ENCODE data around the gene SFI1.
A peak's percentile ranks its signal among the peaks of the same experiment; 100 is the strongest.
"Not testable (repeated sequence)": the region's sequence is repeated elsewhere in the genome, so short reads cannot be mapped to it uniquely, and the experiment has no call there.

The SFI1 gene

GRCh38 chr22:31481129-31481528, 15.2 kb upstream of the SFI1 start:
- Histone ChIP-seq H3K9ac (ENCODE audit: low read length) (no peak overlapping the region), H3K9me3 (ENCODE audit: low read length) (no peaks in the 10 kb centered on the region), H3K27ac (ENCODE audit: low read depth, low read length) (no peak overlapping the region), H3K4me1 (ENCODE audit: insufficient read depth, low read length) (no peaks in the 10 kb centered on the region), H3K36me3 (ENCODE audit: insufficient read depth, low read length) (peaks cover 27% of the 10 kb centered on the region), H3K27me3 (ENCODE audit: control insufficient read depth in 1 of 2, insufficient read depth in 2 of 2, low read length in 2 of 2) (no peaks in the 10 kb centered on the region), H3K4me3 (ENCODE audit: low read depth in 1 of 2, low read length in 2 of 2) (no peak overlapping the region)

GRCh38 chr22:31482470-31482869, 13.9 kb upstream of the SFI1 start:
- not testable (repeated sequence) for H3K27ac ChIP-seq (ENCODE audit: low read depth, low read length)

GRCh38 chr22:31486369-31486768, 10.0 kb upstream of the SFI1 start:
- H3K9me3 ChIP-seq (ENCODE audit: low read length); H3K9ac ChIP-seq (ENCODE audit: low read length); H3K27me3 ChIP-seq (ENCODE audit: control insufficient read depth in 1 of 2, insufficient read depth in 2 of 2, low read length in 2 of 2); H3K27ac ChIP-seq (ENCODE audit: low read depth, low read length); H3K4me3 ChIP-seq (ENCODE audit: low read depth in 1 of 2, low read length in 2 of 2): not testable (repeated sequence)
- peaks cover 18% of the 10 kb centered on the region for H3K4me1 ChIP-seq (ENCODE audit: insufficient read depth, low read length)
- peaks cover 26% of the 10 kb centered on the region for H3K36me3 ChIP-seq (ENCODE audit: insufficient read depth, low read length)

More at GRCh38 chr22:31482470-31482869, 13.9 kb upstream of the SFI1 start:
- H3K4me1 ChIP-seq (ENCODE audit: insufficient read depth, low read length); H3K4me3 ChIP-seq (ENCODE audit: low read depth in 1 of 2, low read length in 2 of 2); H3K9me3 ChIP-seq (ENCODE audit: low read length); H3K9ac ChIP-seq (ENCODE audit: low read length); H3K27me3 ChIP-seq (ENCODE audit: control insufficient read depth in 1 of 2, insufficient read depth in 2 of 2, low read length in 2 of 2): not testable (repeated sequence)
- H3K36me3 ChIP-seq (ENCODE audit: insufficient read depth, low read length): peaks cover 27% of the 10 kb centered on the region

- no peaks in the 10 kb centered on the region for H3K27me3 ChIP-seq (ENCODE audit: control insufficient read depth in 1 of 2, insufficient read depth in 2 of 2, low read length in 2 of 2)
- H3K4me3 ChIP-seq (ENCODE audit: low read depth in 1 of 2, low read length in 2 of 2): no peak overlapping the region
- peaks cover 21% of the 10 kb centered on the region for H3K36me3 ChIP-seq (ENCODE audit: insufficient read depth, low read length)
- no peak overlapping the region for H3K27ac ChIP-seq (ENCODE audit: low read depth, low read length)
- H3K4me1 ChIP-seq (ENCODE audit: insufficient read depth, low read length): peaks cover 18% of the 10 kb centered on the region
- H3K9me3 ChIP-seq (ENCODE audit: low read length): no peaks in the 10 kb centered on the region
- no peak overlapping the region for H3K9ac ChIP-seq (ENCODE audit: low read length)
Observed at GRCh38 chr22:31486951-31487350, 9.4 kb upstream of the SFI1 start.

- H3K27ac ChIP-seq (ENCODE audit: low read depth, low read length): no peak overlapping the region
- H3K36me3 ChIP-seq (ENCODE audit: insufficient read depth, low read length): peaks cover 21% of the 10 kb centered on the region
- H3K27me3 ChIP-seq (ENCODE audit: control insufficient read depth in 1 of 2, insufficient read depth in 2 of 2, low read length in 2 of 2): no peaks in the 10 kb centered on the region
- H3K9me3 ChIP-seq (ENCODE audit: low read length): no peaks in the 10 kb centered on the region
- peaks cover 18% of the 10 kb centered on the region for H3K4me1 ChIP-seq (ENCODE audit: insufficient read depth, low read length)
- peak overlapping the region in 1 of 2 donors; percentile 57 for H3K4me3 ChIP-seq (ENCODE audit: low read depth in 1 of 2, low read length in 2 of 2)
- peak overlapping the region; percentile 26 for H3K9ac ChIP-seq (ENCODE audit: low read length)
Observed at GRCh38 chr22:31488346-31488883, 7.9 kb upstream of the SFI1 start.

GRCh38 chr22:31488988-31489617, 7.2 kb upstream of the SFI1 start:
- Histone ChIP-seq H3K9me3 (ENCODE audit: low read length) (no peaks in the 10 kb centered on the region), H3K27ac (ENCODE audit: low read depth, low read length) (peak overlapping the region; percentile 88), H3K36me3 (ENCODE audit: insufficient read depth, low read length) (peaks cover 18% of the 10 kb centered on the region), H3K27me3 (ENCODE audit: control insufficient read depth in 1 of 2, insufficient read depth in 2 of 2, low read length in 2 of 2) (no peaks in the 10 kb centered on the region), H3K9ac (ENCODE audit: low read length) (peak overlapping the region; percentile 26), H3K4me3 (ENCODE audit: low read depth in 1 of 2, low read length in 2 of 2) (peak overlapping the region; percentile 62 to 79), H3K4me1 (ENCODE audit: insufficient read depth, low read length) (peaks cover 18% of the 10 kb centered on the region)

GRCh38 chr22:31489632-31490495, 6.5 kb upstream of the SFI1 start, which contains the start of gene EIF4ENIF1:
Gene EIF4ENIF1 (minus strand): TSS chr22:31489842. CDS start chr22:31488718, 1,124 bp downstream.
- Histone ChIP-seq H3K9me3 (ENCODE audit: low read length) (no peaks in the 10 kb centered on the region), H3K4me1 (ENCODE audit: insufficient read depth, low read length) (peaks cover 18% of the 10 kb centered on the region), H3K4me3 (ENCODE audit: low read depth in 1 of 2, low read length in 2 of 2) (peak within 1 kb of the TSS; percentile 62 to 79), H3K9ac (ENCODE audit: low read length) (peak within 1 kb of the TSS; percentile 90), H3K36me3 (ENCODE audit: insufficient read depth, low read length) (peaks cover 13% of the 10 kb centered on the region), H3K27ac (ENCODE audit: low read depth, low read length) (peak within 1 kb of the TSS; percentile 88), H3K27me3 (ENCODE audit: control insufficient read depth in 1 of 2, insufficient read depth in 2 of 2, low read length in 2 of 2) (no peaks in the 10 kb centered on the region)

GRCh38 chr22:31490496-31490925, 5.8 kb upstream of the SFI1 start:
- peaks cover 18% of the 10 kb centered on the region for H3K4me1 ChIP-seq (ENCODE audit: insufficient read depth, low read length)
- peak overlapping the region; percentile 90 for H3K9ac ChIP-seq (ENCODE audit: low read length)
- no peaks in the 10 kb centered on the region for H3K27me3 ChIP-seq (ENCODE audit: control insufficient read depth in 1 of 2, insufficient read depth in 2 of 2, low read length in 2 of 2)
- H3K9me3 ChIP-seq (ENCODE audit: low read length): no peaks in the 10 kb centered on the region
- H3K36me3 ChIP-seq (ENCODE audit: insufficient read depth, low read length): peaks cover 7% of the 10 kb centered on the region
- H3K27ac ChIP-seq (ENCODE audit: low read depth, low read length): peak overlapping the region; percentile 88
- peak overlapping the region; percentile 52 to 79 for H3K4me3 ChIP-seq (ENCODE audit: low read depth in 1 of 2, low read length in 2 of 2)

GRCh38 chr22:31491218-31491962, 4.9 kb upstream of the SFI1 start:
- Histone ChIP-seq H3K4me1 (ENCODE audit: insufficient read depth, low read length) (peaks cover 18% of the 10 kb centered on the region), H3K9ac (ENCODE audit: low read length) (peak overlapping the region; percentile 90), H3K4me3 (ENCODE audit: low read depth in 1 of 2, low read length in 2 of 2) (peak overlapping the region in 1 of 2 donors; percentile 79), H3K27me3 (ENCODE audit: control insufficient read depth in 1 of 2, insufficient read depth in 2 of 2, low read length in 2 of 2) (no peaks in the 10 kb centered on the region), H3K36me3 (ENCODE audit: insufficient read depth, low read length) (peaks cover 7% of the 10 kb centered on the region), H3K9me3 (ENCODE audit: low read length) (no peaks in the 10 kb centered on the region), H3K27ac (ENCODE audit: low read depth, low read length) (peak overlapping the region; percentile 88)

- H3K9me3 ChIP-seq (ENCODE audit: low read length): no peaks in the 10 kb centered on the region
- no peaks in the 10 kb centered on the region for H3K27me3 ChIP-seq (ENCODE audit: control insufficient read depth in 1 of 2, insufficient read depth in 2 of 2, low read length in 2 of 2)
- no peak overlapping the region for H3K9ac ChIP-seq (ENCODE audit: low read length)
- H3K4me1 ChIP-seq (ENCODE audit: insufficient read depth, low read length): peaks cover 23% of the 10 kb centered on the region
- H3K36me3 ChIP-seq (ENCODE audit: insufficient read depth, low read length): peaks cover 7% of the 10 kb centered on the region
- H3K27ac ChIP-seq (ENCODE audit: low read depth, low read length): no peak overlapping the region
- H3K4me3 ChIP-seq (ENCODE audit: low read depth in 1 of 2, low read length in 2 of 2): no peak overlapping the region
Observed at GRCh38 chr22:31492151-31492550, 4.2 kb upstream of the SFI1 start.

- not testable (repeated sequence) for H3K9me3 ChIP-seq (ENCODE audit: low read length); H3K36me3 ChIP-seq (ENCODE audit: insufficient read depth, low read length); H3K27me3 ChIP-seq (ENCODE audit: control insufficient read depth in 1 of 2, insufficient read depth in 2 of 2, low read length in 2 of 2); H3K9ac ChIP-seq (ENCODE audit: low read length); H3K27ac ChIP-seq (ENCODE audit: low read depth, low read length); H3K4me3 ChIP-seq (ENCODE audit: low read depth in 1 of 2, low read length in 2 of 2)
- H3K4me1 ChIP-seq (ENCODE audit: insufficient read depth, low read length): peaks cover 23% of the 10 kb centered on the region
Observed at GRCh38 chr22:31493355-31493754, 3.0 kb upstream of the SFI1 start.
